HEK293T (cell line): ENCODE measurements around the gene EIPR1.

ENCODE experiments used
- CTCF ChIA-PET: fragments of 350-600 bp; formaldehyde crosslinking; extraction: SDS; loops from one replicate; lab custom pipeline; 2021; ENCODE audit warnings: antibody characterized with exemption, inconsistent platforms; lab: Yijun Ruan, JAX
- POLR2A ChIA-PET: fragments of 350-600 bp; formaldehyde crosslinking; extraction: SDS; loops from one replicate; lab custom pipeline; 2020; ENCODE audit warnings: antibody characterized with exemption, inconsistent platforms; lab: Yijun Ruan, JAX
- DNase-seq: peaks from one replicate; pipeline ENCODE4 v3.0.0; 2012; ENCODE audit warnings: mixed read lengths; ENCODE audit errors: extremely low spot score
- ARNT ChIP-seq: fragments of 450-650 bp; IDR thresholded peaks from 2 replicates; pipeline ENCODE4 v1.6.1; 2017; ENCODE audit warnings: mild to moderate bottlenecking
- BHLHE40 ChIP-seq: fragments of 450-650 bp; IDR thresholded peaks from 2 replicates; pipeline ENCODE4 v1.6.1; 2016; ENCODE audit warnings: mild to moderate bottlenecking, moderate library complexity, borderline replicate concordance
- CTBP1 ChIP-seq: fragments of 450-650 bp; IDR thresholded peaks from 2 replicates; pipeline ENCODE4 v1.6.1; 2016; ENCODE audit warnings: borderline replicate concordance
- ELF4 ChIP-seq: fragments of 450-650 bp; IDR thresholded peaks from 2 replicates; pipeline ENCODE4 v1.6.1; 2017; ENCODE audit warnings: antibody characterized with exemption
- FOXA1 ChIP-seq: fragments of 450-650 bp; IDR thresholded peaks from 2 replicates; pipeline ENCODE4 v1.6.1; 2016; ENCODE audit warnings: mild to moderate bottlenecking
- FOXK2 ChIP-seq: fragments of 450-650 bp; IDR thresholded peaks from 2 replicates; pipeline ENCODE4 v1.6.1; 2016; ENCODE audit warnings: mild to moderate bottlenecking
- FOXM1 ChIP-seq: fragments of 450-650 bp; IDR thresholded peaks from 2 replicates; pipeline ENCODE4 v1.6.1; 2017; ENCODE audit warnings: mild to moderate bottlenecking, borderline replicate concordance
- HDGF ChIP-seq: fragments of 450-650 bp; IDR thresholded peaks from 2 replicates; pipeline ENCODE4 v1.6.1; 2017; ENCODE audit warnings: antibody characterized with exemption, borderline replicate concordance
- L3MBTL2 ChIP-seq: fragments of 450-650 bp; conservative IDR thresholded peaks from 2 replicates; pipeline ENCODE4 v1.6.1; 2016; ENCODE audit warnings: mild to moderate bottlenecking
- LEF1 ChIP-seq: fragments of 450-650 bp; IDR thresholded peaks from 2 replicates; pipeline ENCODE4 v1.6.1; 2017; ENCODE audit warnings: mild to moderate bottlenecking, borderline replicate concordance
- NFRKB ChIP-seq: fragments of 450-650 bp; IDR thresholded peaks from 2 replicates; pipeline ENCODE4 v1.6.1; 2016; ENCODE audit warnings: mild to moderate bottlenecking, moderate library complexity
- PKNOX1 ChIP-seq: fragments of 450-650 bp; IDR thresholded peaks from 2 replicates; pipeline ENCODE4 v1.6.1; 2016
- SP1 ChIP-seq: fragments of 450-650 bp; IDR thresholded peaks from 2 replicates; pipeline ENCODE4 v1.6.1; 2017
- SUZ12 ChIP-seq: fragments of 450-650 bp; IDR thresholded peaks from 2 replicates; pipeline ENCODE4 v1.6.1; 2016; ENCODE audit warnings: mild to moderate bottlenecking
- TARDBP ChIP-seq: fragments of 450-650 bp; IDR thresholded peaks from 2 replicates; pipeline ENCODE4 v1.6.1; 2016
- ZNF384 ChIP-seq: fragments of 450-650 bp; IDR thresholded peaks from 2 replicates; pipeline ENCODE4 v1.6.1; 2016

EIPR1 gene

GRCh38 chr2:3277748-3278520, 99.7 kb downstream of the EIPR1 start:
- TF ChIP-seq FOXA1: no peak
- no peak for TF ChIP-seq FOXK2
- TF ChIP-seq NFRKB: no peak
- no peak for TF ChIP-seq PKNOX1
- no peak for TF ChIP-seq FOXM1
- TF ChIP-seq L3MBTL2: no peak
- TF ChIP-seq ELF4: no peak
- no peak for TF ChIP-seq ARNT
- no peak for TF ChIP-seq SUZ12
- TF ChIP-seq LEF1: no peak
- no peak for TF ChIP-seq ZNF384
- no peak for TF ChIP-seq TARDBP
- TF ChIP-seq SP1: no peak
- ChIA-PET CTCF (no interaction called here), POLR2A (interaction anchor here (1.1 kb wide), 1 partner anchor 10 kb away, joined by 3 read pairs; no protein-coding TSS in a partner anchor)
- no peak for DNase-seq

- TF ChIP-seq ELF4 (no peak), SUZ12 (no peak), NFRKB (no peak), FOXA1 (no peak), PKNOX1 (no peak), LEF1 (no peak)
- CTCF ChIA-PET: no interaction called here
Observed at GRCh38 chr2:3277050-3277747, 100.4 kb downstream of the EIPR1 start.

GRCh38 chr2:3272761-3273160, 104.9 kb downstream of the EIPR1 start:
- no peak for TF ChIP-seq NFRKB
- no peak for TF ChIP-seq FOXA1
- TF ChIP-seq FOXM1: no peak
- TF ChIP-seq SP1: no peak
- no peak for TF ChIP-seq SUZ12
- TF ChIP-seq PKNOX1: no peak
- TF ChIP-seq L3MBTL2: no peak
- TF ChIP-seq ELF4: no peak
- TF ChIP-seq HDGF: no peak
- TF ChIP-seq BHLHE40: no peak
- no peak for TF ChIP-seq ARNT
- no peak for TF ChIP-seq CTBP1
- no peak for TF ChIP-seq TARDBP
- no peak for TF ChIP-seq FOXK2
- no peak for TF ChIP-seq LEF1
- TF ChIP-seq ZNF384: no peak
- DNase-seq: no peak
- CTCF ChIA-PET: no interaction called here
- POLR2A ChIA-PET: no interaction called here

More at GRCh38 chr2:3277050-3277747, 100.4 kb downstream of the EIPR1 start:
- DNase-seq: no peak
- POLR2A ChIA-PET: no interaction called here

GRCh38 chr2:3270095-3270478, 107.5 kb downstream of the EIPR1 start:
- POLR2A ChIA-PET: no interaction called here
- DNase-seq: no peak
- CTCF ChIA-PET: no interaction called here
- TF ChIP-seq FOXK2: no peak
- no peak for TF ChIP-seq TARDBP

GRCh38 chr2:3269425-3270094, 108.1 kb downstream of the EIPR1 start:
- POLR2A ChIA-PET: no interaction called here

More at GRCh38 chr2:3269425-3270094, 108.1 kb downstream of the EIPR1 start:
- CTCF ChIA-PET: no interaction called here
- DNase-seq: no peak
- peak; percentile 43; the same call in 1 of the 2 replicates for TF ChIP-seq PKNOX1
- TF ChIP-seq ELF4: no peak
- no peak for TF ChIP-seq NFRKB
- no peak for TF ChIP-seq ARNT
- no peak for TF ChIP-seq CTBP1
- no peak for TF ChIP-seq BHLHE40
